Stimulated activated CD8-positive, alpha-beta memory T cell treated with anti-CD3 and anti-CD28 coated beads, Interleukin-12 subunit alpha, Interleukin-12 subunit beta, amount 100 ng/mL, for 24 hours (primary cell): ENCODE data around the gene ASAP3.

Source experiments
- DNase-seq: peaks from one replicate; pipeline ENCODE4 v3.0.0-alpha.2; 2020; ENCODE audit errors: extremely low read depth

ASAP3 gene

GRCh38 chr1:23483321-23484252 lies at the start of gene ASAP3:
ASAP3 (minus strand) TSS chr1:23484179; CDS start chr1:23484133, 46 bp downstream.
- DNase-seq, result no peak

GRCh38 chr1:23533246-23534023 lies 49.5 kb upstream of the ASAP3 start:
- no peak for DNase-seq

- DNase-seq, result no peak
Observed at GRCh38 chr1:23531562-23532094, 47.6 kb upstream of the ASAP3 start.

GRCh38 chr1:23530747-23531561 lies 47.0 kb upstream of the ASAP3 start, which contains the start of gene E2F2:
E2F2 (minus strand) TSS chr1:23531233; CDS start chr1:23530793, 440 bp downstream.
- peak; percentile 55 for DNase-seq

- no peak for DNase-seq
Observed at GRCh38 chr1:23530087-23530746, 46.2 kb upstream of the ASAP3 start.

GRCh38 chr1:23529146-23530086 lies 45.4 kb upstream of the ASAP3 start:
- DNase-seq, result no peak

GRCh38 chr1:23528250-23528978 lies 44.4 kb upstream of the ASAP3 start:
- peak; percentile 52 for DNase-seq

- DNase-seq, result no peak
Observed at GRCh38 chr1:23527900-23528249, 43.9 kb upstream of the ASAP3 start.

- DNase-seq, result no peak
Observed at GRCh38 chr1:23527366-23527765, 43.4 kb upstream of the ASAP3 start.

- no peak for DNase-seq
Observed at GRCh38 chr1:23526329-23527041, 42.5 kb upstream of the ASAP3 start.

- no peak for DNase-seq
Observed at GRCh38 chr1:23525558-23526250, 41.7 kb upstream of the ASAP3 start.

GRCh38 chr1:23524716-23525401 lies 40.9 kb upstream of the ASAP3 start:
- DNase-seq, result no peak

- DNase-seq, result no peak
Observed at GRCh38 chr1:23524163-23524562, 40.2 kb upstream of the ASAP3 start.

GRCh38 chr1:23522244-23522982 lies 38.4 kb upstream of the ASAP3 start:
- no peak for DNase-seq

- no peak for DNase-seq
Observed at GRCh38 chr1:23521588-23521987, 37.6 kb upstream of the ASAP3 start.

- no peak for DNase-seq
Observed at GRCh38 chr1:23517581-23517980, 33.6 kb upstream of the ASAP3 start.

GRCh38 chr1:23515905-23516304 lies 31.9 kb upstream of the ASAP3 start:
- DNase-seq, result no peak
